ENCODE measurements around the gene TMEM51. TPM values are rescaled to one million over a fixed set of nuclear protein-coding genes. Genes with fewer than 3 reads are reported as not detected.

TMEM51 gene
- total RNA-seq, 1 experiment from 2014 or later, result 21.4 TPM

Other genes with a start within 250 kb of the TMEM51 start
- 1.7 and 2.3 TPM in 2 replicates for gene FHAD1, start 93.5 kb downstream of the TMEM51 start, total RNA-seq (2014; rRNA removed; shearing (Covaris generic))